ENCODE data around the gene ACOXL.

DNA sequence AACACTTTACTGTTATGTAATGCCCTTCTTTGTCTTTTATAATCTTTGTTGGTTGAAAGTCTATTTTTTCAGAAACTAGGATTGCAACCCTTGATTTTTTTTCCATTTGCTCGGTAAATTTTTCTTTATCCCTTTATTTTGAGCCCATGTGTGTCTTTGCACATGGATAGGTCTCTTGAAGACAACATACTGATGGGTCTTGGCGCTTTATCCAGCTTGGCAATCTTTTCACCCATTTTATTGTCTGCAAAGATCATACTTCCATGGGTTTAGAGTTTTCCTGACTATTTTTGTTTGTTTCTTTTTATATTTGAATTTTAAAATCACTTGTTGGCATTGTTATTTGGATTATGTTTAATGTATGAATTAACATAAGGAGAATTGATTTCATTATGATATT is 27.0 kb downstream of the ACOXL start:
- TF ChIP-seq, protein P1, sequence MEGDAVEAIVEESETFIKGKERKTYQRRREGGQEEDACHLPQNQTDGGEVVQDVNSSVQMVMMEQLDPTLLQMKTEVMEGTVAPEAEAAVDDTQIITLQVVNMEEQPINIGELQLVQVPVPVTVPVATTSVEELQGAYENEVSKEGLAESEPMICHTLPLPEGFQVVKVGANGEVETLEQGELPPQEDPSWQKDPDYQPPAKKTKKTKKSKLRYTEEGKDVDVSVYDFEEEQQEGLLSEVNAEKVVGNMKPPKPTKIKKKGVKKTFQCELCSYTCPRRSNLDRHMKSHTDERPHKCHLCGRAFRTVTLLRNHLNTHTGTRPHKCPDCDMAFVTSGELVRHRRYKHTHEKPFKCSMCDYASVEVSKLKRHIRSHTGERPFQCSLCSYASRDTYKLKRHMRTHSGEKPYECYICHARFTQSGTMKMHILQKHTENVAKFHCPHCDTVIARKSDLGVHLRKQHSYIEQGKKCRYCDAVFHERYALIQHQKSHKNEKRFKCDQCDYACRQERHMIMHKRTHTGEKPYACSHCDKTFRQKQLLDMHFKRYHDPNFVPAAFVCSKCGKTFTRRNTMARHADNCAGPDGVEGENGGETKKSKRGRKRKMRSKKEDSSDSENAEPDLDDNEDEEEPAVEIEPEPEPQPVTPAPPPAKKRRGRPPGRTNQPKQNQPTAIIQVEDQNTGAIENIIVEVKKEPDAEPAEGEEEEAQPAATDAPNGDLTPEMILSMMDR (IDR thresholded peaks at IDR 0.05), result no peak
- TF ChIP-seq POLR2A (IDR thresholded peaks at IDR 0.05), result no peak

Measured in ovary (tissue), 3 donors.